GM21515 (cell line): Measurements from ENCODE around the gene STAG1.
"Not testable (repeated sequence)": the region's sequence is repeated elsewhere in the genome, so short reads cannot be mapped to it uniquely, and the experiment has no call there.

Experiments used
- ATAC-seq: cut with Tn5 transposase; IDR thresholded peaks from one replicate; pipeline ENCODE4 v1.9.1; 2021; ENCODE audit not compliant: unreplicated experiment

STAG1 gene

GRCh38 chr3:136752172-136752421, at the start of gene STAG1:
Gene STAG1 (minus strand): TSS chr3:136752378. CDS start chr3:136630898, 121,480 bp downstream.
- ATAC-seq: no peak

DNA sequence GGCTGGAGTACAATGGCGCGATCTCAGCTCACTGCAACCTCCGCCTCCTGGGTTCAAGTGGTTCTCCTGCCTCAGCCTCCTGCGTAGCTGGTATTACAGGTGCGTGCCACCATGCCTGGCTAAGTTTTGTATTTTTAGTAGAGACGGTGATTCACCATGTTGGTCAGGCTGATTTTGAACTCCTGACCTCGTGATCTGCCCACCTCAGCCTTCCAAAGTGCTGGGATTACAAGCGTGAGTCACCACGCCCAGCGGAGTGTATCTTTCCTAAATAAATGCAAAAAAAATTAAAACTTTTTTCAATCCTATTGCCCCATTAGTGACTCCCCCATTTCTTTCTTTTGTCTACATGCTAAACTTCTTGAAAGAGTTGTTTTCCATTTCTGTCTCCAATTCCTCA, 49.0 kb upstream of the STAG1 start:
- ATAC-seq: not testable (repeated sequence)

DNA sequence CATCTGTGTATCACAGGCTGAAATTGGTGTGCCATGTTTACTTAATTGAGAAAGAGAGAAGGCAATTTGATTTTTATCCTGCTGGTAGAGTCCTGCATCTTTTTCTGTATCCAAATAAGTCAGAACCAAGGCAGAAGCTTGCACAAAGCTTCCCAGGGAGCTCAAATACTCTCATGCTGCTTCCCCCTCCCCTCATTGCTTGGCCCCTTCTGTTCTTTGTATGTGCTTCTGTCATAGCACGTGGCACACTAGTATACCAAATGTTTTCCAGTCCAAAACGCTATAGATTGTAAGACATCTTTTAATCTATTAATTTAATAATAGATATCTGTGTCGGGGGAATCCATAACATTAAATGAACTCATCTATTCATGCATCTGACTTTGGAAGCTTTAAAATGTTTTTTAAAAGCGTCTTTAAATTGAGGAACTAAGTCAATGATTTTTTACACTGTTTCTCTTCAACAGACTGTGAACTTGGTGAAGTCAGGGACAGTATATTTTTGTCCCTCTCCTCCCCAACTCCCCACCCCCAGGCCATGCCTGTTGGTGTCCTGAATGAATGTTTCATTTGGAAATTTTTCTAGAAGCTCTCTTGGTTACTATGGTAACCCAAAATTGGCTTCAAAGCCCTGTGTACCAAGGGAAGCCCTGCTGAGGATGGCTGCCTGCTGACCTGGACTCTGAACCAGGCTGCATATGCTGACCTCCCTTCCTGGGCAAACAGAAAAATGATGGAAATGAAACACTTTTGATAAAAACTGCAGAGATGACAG, 40.6 kb upstream of the STAG1 start:
- no peak for ATAC-seq

- no peak for ATAC-seq
Observed at GRCh38 chr3:136790786-136791185, 38.6 kb upstream of the STAG1 start.

GRCh38 chr3:136789976-136790375, 37.8 kb upstream of the STAG1 start:
- no peak for ATAC-seq

DNA sequence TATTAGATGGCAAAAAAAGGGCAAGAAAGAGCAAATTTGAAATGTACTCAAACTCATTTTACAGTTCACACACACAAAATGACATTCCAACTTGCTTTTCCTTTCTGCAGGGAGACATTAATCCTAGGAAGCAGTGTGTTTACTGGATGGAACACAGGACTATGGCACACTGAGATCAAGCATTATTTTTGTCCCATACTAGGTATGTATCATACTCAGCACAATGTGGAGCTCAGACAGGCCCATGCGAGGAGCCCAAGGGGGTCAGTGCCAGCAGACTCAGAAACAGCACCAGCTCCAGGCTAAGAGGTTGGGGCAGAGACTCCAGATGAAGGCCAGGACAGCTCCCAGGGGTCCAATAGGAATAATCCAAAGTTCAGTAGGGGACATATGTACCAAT, 36.0 kb upstream of the STAG1 start:
- ATAC-seq: no peak

- peak; percentile 75 for ATAC-seq
Observed at GRCh38 chr3:136787349-136787748, 35.2 kb upstream of the STAG1 start.

- no peak for ATAC-seq
Observed at GRCh38 chr3:136783708-136784191, 31.6 kb upstream of the STAG1 start.

DNA sequence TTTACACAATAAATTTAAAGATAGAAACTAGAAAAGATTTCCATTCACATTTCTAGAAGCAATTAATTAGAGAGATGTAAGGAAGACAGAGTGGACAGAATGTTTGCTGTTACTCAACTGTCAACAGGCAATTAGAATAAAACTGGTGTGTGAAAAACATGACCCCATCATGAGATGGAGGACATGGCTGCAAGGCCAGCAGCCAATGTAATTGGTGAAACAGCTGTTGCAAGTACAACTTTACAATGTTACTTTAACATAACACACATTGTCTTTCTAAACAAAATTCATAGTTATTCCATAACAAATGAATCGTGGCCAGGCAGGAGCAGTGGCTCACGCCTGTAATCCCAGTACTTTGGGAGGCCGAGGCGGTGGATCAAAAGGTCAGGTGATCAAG, 28.6 kb upstream of the STAG1 start:
- no peak for ATAC-seq

GRCh38 chr3:136778865-136779264, 26.7 kb upstream of the STAG1 start:
- no peak for ATAC-seq

- ATAC-seq: no peak
Observed at GRCh38 chr3:136772709-136773108, 20.5 kb upstream of the STAG1 start.

DNA sequence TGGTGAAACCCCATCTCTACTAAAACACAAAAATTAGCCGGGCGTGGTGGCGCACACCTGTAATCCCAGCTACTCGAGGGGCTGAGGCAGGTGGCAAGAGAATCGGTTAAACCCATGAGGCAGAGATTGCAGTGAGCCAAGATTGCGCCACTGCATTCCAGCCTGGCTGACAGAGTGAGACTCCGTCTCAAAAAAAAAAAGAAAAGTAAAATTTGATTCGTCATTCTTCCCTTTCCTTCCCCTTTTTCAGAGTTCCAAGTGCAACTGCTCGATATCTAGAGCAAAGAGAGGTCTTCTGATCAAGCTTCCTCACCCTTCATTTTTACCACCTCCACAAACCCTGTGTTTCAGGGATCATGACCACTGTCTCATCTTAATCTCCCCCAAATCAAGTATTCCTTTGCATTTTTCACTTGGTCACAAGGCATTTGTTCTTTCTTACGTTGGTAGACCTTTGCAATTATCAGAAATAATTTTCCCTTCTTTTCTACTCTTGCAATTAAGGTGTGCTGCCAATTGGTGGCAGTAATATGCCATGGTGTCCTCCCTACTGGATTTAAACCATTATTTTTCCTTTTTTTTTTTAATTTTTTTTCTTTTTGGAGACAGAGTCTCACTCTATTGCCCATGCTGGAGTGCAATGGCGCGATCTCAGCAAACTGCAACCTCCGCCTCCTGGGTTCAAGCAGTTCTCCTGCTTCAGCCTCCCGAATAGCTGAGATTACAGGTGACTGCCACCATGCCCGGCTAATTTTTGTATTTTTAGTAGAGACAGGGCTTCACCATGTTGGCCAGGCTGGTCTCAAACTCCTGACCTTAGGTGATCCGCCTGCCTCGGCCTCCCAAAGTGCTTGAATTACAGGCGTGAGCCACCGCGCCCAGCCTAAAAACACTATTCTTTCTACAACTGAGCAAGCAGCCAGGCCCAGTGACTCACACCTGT, 6.3 kb upstream of the STAG1 start:
- ATAC-seq: not testable (repeated sequence)

DNA sequence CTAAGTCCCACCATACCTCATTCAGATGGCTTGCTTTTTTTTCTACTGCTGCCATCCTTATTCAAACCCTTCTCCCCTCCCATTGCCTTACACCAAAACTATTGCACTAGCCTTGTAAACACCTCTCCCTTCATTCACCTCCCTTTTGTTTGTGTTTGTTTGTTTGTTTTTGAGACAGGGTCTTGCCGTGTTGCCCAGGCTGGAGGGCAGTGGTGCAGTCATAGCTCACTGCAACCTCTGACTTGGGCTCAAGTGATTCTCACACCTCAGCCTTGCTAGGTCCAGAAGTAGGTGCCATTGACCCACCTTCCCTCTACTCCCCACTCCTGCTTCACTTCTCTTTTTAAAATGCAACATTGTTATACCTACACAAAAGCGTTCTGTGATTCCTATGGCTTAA, 3.0 kb upstream of the STAG1 start:
- no peak for ATAC-seq

DNA sequence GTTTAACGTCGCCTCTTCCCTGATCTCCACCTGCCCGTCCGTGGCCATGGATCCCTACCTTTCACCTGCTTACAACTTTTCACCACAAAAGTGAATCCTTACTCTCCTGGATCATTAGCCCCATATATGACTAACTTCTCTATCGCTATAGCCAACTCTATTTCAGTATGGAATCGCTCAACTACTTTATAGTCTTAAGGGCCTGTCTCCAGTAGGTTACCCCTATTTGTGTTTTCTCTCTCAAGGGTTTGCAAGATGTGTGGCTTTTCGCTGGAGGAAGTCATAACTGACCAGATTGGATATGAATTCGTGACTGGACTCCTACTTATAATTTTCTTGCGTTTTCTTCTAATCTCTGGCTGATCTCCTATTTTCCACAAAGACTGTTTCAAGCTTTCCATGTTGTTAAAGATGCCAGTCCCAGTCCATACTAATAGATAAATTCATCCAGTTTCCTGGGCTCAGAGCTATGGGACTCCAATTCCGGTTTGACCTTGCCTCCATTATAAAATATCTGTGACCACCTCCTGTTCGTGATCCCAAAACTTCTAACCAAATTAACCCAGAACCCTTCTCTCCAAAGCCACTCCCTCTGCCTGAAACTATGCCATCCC, 1.3 kb upstream of the STAG1 start:
- no peak for ATAC-seq

DNA sequence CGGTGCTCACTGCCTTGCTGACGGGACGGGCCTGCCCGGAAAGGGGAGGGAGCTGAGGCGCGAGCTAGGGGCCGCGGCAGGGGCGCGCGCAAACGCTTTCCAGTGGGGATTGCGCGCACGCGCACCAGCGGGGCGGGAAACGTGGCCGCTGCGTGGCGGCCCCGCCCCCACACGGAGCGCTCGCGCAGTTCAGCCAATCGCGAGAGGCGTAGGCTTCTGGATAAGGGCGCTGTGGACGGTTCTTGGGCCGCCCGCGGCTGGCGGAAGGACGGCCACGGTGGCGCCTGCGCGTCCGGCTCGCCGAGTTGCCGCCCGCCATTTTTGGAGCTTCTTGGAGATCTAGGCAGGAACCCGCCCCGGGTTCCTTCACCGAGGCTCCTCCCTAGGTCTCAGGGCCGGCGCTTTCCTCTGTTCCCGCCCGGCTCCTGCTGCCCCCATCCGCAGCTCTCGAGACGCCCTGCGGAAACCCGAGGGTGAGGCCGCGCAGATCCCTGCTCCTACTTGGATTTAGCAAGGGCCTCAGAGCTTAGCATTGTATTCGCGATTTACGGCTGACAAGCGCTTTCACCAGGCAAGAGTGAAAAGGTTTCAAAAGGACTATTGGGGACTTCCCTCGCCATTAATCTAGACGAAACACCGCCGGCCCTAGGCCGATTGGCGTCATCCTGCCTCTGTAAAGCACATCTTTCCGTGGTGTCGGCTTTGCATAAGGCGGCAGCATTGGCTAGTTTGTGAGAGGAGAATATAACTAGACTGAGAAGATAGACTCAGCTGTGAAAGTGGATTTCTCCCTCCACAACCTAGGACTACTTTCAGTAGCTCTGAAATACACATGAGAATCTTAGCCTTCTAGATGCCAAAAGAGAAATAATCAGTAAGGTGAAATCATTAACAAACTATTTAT, 496 bp upstream of the STAG1 start:
- peak; percentile 83 for ATAC-seq

GRCh38 chr3:136751316-136752171, 634 bp downstream of the STAG1 start:
- peak; percentile 14 for ATAC-seq

- ATAC-seq: no peak
Observed at GRCh38 chr3:136750897-136751315, 1.3 kb downstream of the STAG1 start.

- no peak for ATAC-seq
Observed at GRCh38 chr3:136750209-136750896, 1.8 kb downstream of the STAG1 start.

DNA sequence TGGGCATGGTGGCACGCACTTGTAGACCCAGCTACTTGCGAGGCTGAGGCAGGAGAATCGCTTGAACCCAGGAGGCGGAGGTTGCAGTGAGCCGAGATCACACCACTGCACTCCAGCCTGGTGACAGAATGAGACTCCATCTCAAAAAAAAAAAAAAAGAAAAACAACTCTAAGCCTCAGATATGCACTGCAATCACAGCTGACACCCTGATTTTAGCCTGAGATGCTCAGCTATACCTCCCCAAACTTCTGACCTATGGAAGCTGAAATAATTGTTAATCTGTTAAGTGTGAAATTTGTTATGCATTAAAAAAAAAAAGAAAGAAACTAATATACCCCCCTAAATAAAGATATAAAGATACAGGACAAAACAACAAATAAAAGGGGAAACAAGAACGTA, 2.6 kb downstream of the STAG1 start:
- ATAC-seq: not testable (repeated sequence)
